ENCODE data around the gene MAGI3.

Gene MAGI3

DNA sequence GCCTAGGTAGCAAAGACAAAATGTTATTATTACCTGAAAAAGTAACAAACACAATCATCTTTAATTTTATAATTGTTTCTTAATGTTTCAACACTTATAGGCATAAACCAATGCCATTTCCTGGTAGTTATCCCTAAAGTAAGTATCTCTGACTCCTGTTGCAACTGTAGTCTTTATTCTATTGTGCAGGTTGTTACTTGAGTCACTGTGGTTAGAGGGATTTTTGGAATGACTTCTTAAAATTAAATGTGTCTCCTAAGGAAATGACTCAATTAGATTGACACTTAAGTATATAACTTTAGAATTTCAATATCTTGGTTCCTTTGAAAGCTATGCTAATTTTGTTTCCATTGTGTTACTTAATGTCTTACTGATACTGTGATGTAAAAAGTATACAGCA is 225.1 kb downstream of the MAGI3 start:
- no peak overlapping the region for H3K4me3 ChIP-seq (replicated peaks; ENCODE audit: low read depth, low read length)
- TF ChIP-seq, protein P1, sequence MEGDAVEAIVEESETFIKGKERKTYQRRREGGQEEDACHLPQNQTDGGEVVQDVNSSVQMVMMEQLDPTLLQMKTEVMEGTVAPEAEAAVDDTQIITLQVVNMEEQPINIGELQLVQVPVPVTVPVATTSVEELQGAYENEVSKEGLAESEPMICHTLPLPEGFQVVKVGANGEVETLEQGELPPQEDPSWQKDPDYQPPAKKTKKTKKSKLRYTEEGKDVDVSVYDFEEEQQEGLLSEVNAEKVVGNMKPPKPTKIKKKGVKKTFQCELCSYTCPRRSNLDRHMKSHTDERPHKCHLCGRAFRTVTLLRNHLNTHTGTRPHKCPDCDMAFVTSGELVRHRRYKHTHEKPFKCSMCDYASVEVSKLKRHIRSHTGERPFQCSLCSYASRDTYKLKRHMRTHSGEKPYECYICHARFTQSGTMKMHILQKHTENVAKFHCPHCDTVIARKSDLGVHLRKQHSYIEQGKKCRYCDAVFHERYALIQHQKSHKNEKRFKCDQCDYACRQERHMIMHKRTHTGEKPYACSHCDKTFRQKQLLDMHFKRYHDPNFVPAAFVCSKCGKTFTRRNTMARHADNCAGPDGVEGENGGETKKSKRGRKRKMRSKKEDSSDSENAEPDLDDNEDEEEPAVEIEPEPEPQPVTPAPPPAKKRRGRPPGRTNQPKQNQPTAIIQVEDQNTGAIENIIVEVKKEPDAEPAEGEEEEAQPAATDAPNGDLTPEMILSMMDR (IDR thresholded peaks at IDR 0.05; ENCODE audit: low read depth, low read length, missing control alignments): no peak
- DNase-seq (ENCODE audit: extremely low read depth, low read depth): no peak

DNA sequence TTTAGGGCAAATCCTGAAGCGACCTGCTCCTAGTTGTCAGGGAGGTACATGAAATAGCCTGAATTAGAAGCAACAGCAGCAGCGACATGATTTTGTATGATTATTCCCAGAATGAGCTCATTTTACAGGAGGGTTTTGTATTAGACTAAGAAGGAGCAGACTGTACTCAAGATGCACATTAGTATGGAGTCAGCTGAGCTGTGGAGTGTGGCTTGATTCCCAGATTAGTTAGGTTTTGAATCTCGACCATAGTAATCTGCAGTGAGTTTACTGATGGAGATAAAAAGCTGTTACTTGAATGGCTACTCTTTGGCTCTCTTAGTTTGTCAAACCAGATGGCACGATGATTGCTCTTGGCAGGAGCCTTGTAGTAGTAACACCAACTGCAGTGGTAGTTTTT is 225.8 kb downstream of the MAGI3 start:
- no peak for DNase-seq (ENCODE audit: extremely low read depth, low read depth)
- TF ChIP-seq, protein P1 (IDR thresholded peaks at IDR 0.05; ENCODE audit: low read depth, low read length, missing control alignments): no peak

DNA sequence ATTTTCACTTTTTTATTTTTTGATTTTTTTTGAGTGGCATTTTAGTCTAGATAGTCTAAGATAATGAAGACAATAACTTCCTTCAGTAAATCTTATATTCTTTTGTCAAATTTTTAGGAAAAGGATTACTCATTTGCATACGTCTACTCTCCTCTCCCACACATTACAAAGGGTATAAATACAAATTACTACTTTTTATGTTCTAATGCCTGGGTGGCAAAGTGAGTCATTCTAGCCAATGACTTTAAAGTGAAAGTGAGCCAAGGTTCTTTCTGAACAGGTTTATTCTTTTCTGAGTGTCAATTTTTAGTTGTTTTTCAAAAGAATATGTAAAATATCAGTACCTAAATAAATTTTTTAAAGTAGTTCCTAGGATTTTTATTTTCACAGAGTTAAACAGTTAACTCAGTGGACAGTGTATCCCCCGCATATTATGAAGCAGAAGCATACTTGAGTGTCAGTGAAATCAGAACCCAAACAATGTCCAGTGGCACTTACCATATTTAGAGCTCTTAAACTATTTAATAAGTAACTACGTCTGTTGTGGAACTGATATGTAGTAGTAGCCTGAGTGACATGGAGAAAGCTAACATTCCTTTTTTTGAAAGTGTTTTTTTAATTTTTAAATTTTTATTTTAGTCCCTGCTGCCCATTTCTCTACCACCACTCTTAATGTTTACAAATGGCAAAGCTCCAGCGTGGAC is 227.3 kb downstream of the MAGI3 start:
- H3K4me3 ChIP-seq (replicated peaks; ENCODE audit: low read depth, low read length): no peak overlapping the region
- no peak for DNase-seq (ENCODE audit: extremely low read depth, low read depth)
- TF ChIP-seq, protein P1 (IDR thresholded peaks at IDR 0.05; ENCODE audit: low read depth, low read length, missing control alignments): no peak

More for the DNA sequence above, 225.8 kb downstream of the MAGI3 start:
- H3K4me3 ChIP-seq (replicated peaks; ENCODE audit: low read depth, low read length): no peak overlapping the region

DNA sequence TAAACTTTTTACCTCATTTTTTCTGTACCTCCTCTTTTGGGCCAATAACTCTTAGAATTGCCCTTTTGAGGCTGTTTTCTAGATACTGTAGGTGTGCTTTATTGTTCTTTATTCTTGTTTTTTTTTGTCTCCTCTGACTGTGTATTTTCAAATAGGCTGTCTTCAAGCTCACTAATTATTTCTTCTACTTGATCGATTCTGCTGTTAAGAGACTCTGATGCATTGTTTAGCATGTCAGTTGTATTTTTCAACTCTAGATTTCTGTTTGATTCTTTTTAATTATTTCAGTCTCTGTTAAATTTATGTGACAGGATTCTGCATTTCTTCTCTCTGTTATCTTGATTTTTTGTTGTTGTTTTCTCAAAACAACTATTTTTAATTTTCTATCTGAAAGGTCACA is 238.7 kb downstream of the MAGI3 start:
- TF ChIP-seq, protein P1 (IDR thresholded peaks at IDR 0.05; ENCODE audit: low read depth, low read length, missing control alignments): no peak
- H3K4me3 ChIP-seq (replicated peaks; ENCODE audit: low read depth, low read length): no peak overlapping the region
- no peak for DNase-seq (ENCODE audit: extremely low read depth, low read depth)

DNA sequence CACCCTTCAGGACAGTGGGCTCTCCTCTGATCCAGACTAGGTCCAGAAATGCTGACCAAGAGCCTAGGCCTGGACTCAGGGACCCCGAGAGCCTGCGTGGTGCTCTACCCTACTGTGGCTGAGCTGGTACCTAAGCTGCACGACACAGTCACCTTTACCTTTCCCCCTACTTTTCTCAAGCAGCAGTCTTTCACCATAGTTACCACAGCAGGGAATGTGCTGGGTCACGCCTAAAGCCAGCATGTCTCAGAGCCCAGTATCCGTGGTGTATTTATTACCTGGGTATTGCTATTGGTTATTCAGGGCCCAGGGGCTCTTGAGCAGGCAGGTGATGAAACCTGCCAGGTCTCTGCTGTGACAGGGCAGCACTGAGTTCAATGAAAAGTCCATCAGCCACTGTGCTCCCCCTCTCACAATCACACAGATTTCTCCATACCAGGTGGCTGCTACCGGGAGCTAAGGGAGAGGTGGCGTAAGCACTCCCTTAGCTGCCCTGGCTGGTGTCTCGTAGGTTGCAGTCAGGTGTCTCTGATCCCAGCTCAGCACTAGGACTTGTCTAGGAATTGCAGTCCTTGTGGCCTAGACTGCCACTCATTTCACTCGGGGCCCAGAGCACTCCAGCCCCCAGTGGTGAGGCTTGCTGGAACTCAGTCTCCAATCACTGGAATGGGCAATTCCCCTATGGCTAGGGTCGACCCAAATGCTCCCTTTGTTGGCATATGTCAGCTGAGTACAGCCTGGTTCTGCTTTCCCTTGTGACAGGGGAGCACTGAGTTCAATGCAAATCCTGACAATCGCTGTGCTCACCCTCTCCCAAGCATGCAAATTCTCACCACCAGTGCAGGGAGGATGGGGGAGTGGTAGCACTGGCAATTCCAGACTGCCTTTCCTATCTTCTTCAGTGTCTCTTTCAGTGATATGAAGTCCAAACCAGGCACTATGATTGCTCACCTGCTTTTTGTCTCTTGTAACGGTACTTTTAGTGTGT is 240.3 kb downstream of the MAGI3 start:
- H3K4me3 ChIP-seq (replicated peaks; ENCODE audit: low read depth, low read length): no peak overlapping the region
- TF ChIP-seq, protein P1 (IDR thresholded peaks at IDR 0.05; ENCODE audit: low read depth, low read length, missing control alignments): no peak
- no peak for DNase-seq (ENCODE audit: extremely low read depth, low read depth)

DNA sequence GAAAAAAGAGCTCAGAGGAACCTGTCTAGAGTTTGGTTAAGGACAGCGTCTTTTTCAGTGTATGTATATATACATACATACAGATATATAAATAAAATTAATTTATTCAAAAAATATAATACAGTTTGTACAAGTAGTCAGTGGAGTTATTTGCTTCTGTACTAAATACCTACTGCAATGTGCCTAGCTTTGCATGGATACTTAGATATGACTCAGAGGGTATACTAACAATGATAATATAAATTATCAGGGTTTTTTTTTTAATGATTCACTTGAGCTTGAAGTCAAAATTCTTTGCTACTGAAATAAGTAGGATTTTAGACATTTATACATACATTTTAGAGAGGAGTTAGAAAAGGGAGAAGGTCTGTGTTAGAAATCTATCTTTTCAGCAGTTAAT is 251.1 kb downstream of the MAGI3 start:
- TF ChIP-seq, protein P1 (IDR thresholded peaks at IDR 0.05; ENCODE audit: low read depth, low read length, missing control alignments): no peak
- H3K4me3 ChIP-seq (replicated peaks; ENCODE audit: low read depth, low read length): no peak overlapping the region
- DNase-seq (ENCODE audit: extremely low read depth, low read depth): no peak
